HG03354 (cell line): ENCODE results near the gene CT45A2.
"Not testable (repeated sequence)": the region's sequence is repeated elsewhere in the genome, so short reads cannot be mapped to it uniquely, and the experiment has no call there.

Experiments
- ATAC-seq: cut with Tn5 transposase; IDR thresholded peaks from one replicate; pipeline ENCODE4 v1.9.1; 2021; ENCODE audit warnings: mild to moderate bottlenecking; ENCODE audit not compliant: unreplicated experiment, poor library complexity, severe bottlenecking

CT45A2 gene, protein sequence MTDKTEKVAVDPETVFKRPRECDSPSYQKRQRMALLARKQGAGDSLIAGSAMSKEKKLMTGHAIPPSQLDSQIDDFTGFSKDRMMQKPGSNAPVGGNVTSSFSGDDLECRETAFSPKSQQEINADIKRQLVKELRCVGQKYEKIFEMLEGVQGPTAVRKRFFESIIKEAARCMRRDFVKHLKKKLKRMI

DNA sequence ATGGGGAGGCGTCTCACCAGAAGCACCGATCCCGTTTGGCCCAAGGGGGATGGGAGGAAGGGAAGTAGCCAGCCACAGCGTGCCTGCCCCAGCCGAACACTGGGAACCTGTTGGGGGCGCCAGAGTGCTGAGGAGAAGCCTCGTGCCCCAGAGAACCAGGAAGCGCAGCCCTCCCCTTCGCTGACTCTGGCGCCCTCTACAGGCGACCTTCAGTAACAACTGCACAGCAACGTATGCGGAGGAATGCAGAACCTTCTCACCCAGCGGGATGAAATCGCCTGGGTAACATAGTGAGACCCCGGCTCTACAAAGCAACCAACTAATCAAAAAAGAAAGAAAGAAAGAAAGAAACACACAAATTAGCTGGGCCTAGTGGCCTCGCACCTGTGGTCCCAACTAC lies at the start of gene CT45A2:
Gene CT45A2 (minus strand): TSS at position 101 of the 400 bp plus-strand sequence. CDS start 3,747 bp downstream, outside the sequence.
- ATAC-seq, result not testable (repeated sequence)

DNA sequence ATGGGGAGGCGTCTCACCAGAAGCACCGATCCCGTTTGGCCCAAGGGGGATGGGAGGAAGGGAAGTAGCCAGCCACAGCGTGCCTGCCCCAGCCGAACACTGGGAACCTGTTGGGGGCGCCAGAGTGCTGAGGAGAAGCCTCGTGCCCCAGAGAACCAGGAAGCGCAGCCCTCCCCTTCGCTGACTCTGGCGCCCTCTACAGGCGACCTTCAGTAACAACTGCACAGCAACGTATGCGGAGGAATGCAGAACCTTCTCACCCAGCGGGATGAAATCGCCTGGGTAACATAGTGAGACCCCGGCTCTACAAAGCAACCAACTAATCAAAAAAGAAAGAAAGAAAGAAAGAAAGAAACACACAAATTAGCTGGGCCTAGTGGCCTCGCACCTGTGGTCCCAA lies 34.6 kb upstream of the CT45A2 start, which contains the start of gene CT45A8:
Gene CT45A8 (minus strand): TSS at position 101 of the 400 bp plus-strand sequence. CDS start 3,755 bp downstream, outside the sequence.
- not testable (repeated sequence) for ATAC-seq

DNA sequence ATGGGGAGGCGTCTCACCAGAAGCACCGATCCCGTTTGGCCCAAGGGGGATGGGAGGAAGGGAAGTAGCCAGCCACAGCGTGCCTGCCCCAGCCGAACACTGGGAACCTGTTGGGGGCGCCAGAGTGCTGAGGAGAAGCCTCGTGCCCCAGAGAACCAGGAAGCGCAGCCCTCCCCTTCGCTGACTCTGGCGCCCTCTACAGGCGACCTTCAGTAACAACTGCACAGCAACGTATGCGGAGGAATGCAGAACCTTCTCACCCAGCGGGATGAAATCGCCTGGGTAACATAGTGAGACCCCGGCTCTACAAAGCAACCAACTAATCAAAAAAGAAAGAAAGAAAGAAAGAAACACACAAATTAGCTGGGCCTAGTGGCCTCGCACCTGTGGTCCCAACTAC lies 17.4 kb upstream of the CT45A2 start, which contains the start of gene CT45A7:
Gene CT45A7 (minus strand): TSS at position 101 of the 400 bp plus-strand sequence. CDS start 3,747 bp downstream, outside the sequence.
- not testable (repeated sequence) for ATAC-seq

DNA sequence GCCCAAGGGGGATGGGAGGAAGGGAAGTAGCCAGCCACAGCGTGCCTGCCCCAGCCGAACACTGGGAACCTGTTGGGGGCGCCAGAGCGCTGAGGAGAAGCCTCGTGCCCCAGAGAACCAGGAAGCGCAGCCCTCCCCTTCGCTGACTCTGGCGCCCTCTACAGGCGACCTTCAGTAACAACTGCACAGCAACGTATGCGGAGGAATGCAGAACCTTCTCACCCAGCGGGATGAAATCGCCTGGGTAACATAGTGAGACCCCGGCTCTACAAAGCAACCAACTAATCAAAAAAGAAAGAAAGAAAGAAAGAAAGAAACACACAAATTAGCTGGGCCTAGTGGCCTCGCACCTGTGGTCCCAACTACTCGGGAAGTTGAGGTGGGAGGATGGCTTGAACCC lies 17.1 kb downstream of the CT45A2 start, which contains the start of gene CT45A6:
Gene CT45A6 (minus strand): TSS at position 101 of the 400 bp plus-strand sequence. CDS start 3,794 bp downstream, outside the sequence.
- not testable (repeated sequence) for ATAC-seq

DNA sequence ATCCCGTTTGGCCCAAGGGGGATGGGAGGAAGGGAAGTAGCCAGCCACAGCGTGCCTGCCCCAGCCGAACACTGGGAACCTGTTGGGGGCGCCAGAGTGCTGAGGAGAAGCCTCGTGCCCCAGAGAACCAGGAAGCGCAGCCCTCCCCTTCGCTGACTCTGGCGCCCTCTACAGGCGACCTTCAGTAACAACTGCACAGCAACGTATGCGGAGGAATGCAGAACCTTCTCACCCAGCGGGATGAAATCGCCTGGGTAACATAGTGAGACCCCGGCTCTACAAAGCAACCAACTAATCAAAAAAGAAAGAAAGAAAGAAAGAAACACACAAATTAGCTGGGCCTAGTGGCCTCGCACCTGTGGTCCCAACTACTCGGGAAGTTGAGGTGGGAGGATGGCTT lies 34.4 kb downstream of the CT45A2 start, which contains the start of gene CT45A5:
Gene CT45A5 (minus strand): TSS at position 101 of the 400 bp plus-strand sequence. CDS start 3,774 bp downstream, outside the sequence.
- not testable (repeated sequence) for ATAC-seq

DNA sequence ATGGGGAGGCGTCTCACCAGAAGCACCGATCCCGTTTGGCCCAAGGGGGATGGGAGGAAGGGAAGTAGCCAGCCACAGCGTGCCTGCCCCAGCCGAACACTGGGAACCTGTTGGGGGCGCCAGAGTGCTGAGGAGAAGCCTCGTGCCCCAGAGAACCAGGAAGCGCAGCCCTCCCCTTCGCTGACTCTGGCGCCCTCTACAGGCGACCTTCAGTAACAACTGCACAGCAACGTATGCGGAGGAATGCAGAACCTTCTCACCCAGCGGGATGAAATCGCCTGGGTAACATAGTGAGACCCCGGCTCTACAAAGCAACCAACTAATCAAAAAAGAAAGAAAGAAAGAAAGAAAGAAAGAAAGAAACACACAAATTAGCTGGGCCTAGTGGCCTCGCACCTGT lies 51.7 kb downstream of the CT45A2 start, which contains the start of gene CT45A3:
Gene CT45A3 (minus strand): TSS at position 101 of the 400 bp plus-strand sequence. CDS start 3,747 bp downstream, outside the sequence.
- ATAC-seq, result not testable (repeated sequence)
